GM12892 (cell line): ENCODE data around the gene FILIP1L.

ENCODE experiments used
- DNase-seq: peaks from one replicate; pipeline ENCODE4 v3.0.0; 2011; ENCODE audit not compliant: insufficient read length
- FAIRE-seq: peaks from 2 replicates; lab custom pipeline; 2011; peaks lifted over from hg19 to GRCh38; lab: Jason Lieb, UNC
- POLR2A ChIP-seq: IDR thresholded peaks from 2 replicates; pipeline ENCODE4 v1.6.1; 2011; ENCODE audit warnings: low read depth, low read length, control low read depth
- POLR2AphosphoS5 ChIP-seq: IDR thresholded peaks from 2 replicates; pipeline ENCODE4 v1.6.1; 2011; ENCODE audit warnings: low read depth, low read length, control low read depth
- TAF1 ChIP-seq: IDR thresholded peaks from 2 replicates; pipeline ENCODE4 v1.6.1; 2011; ENCODE audit warnings: low read depth, mild to moderate bottlenecking, control low read depth, low read length, borderline replicate concordance

The FILIP1L gene

GRCh38 chr3:100093831-100094230 is 20.5 kb downstream of the FILIP1L start:
- no peak for DNase-seq
- no peak for FAIRE-seq
- TF ChIP-seq TAF1 (no peak), POLR2AphosphoS5 (no peak), POLR2A (no peak)

- TF ChIP-seq POLR2AphosphoS5 (no peak), POLR2A (no peak), TAF1 (no peak)
- DNase-seq (no peak), FAIRE-seq (no peak)
Measured at GRCh38 chr3:100090669-100091005, 23.7 kb downstream of the FILIP1L start.

- DNase-seq (no peak), FAIRE-seq (peak; percentile 82)
- TF ChIP-seq TAF1 (no peak), POLR2A (no peak), POLR2AphosphoS5 (no peak)
Measured at GRCh38 chr3:100089812-100090668, 24.3 kb downstream of the FILIP1L start.

GRCh38 chr3:100088735-100089368 is 25.4 kb downstream of the FILIP1L start:
- DNase-seq: no peak
- FAIRE-seq: no peak
- no peak for TF ChIP-seq POLR2A
- TF ChIP-seq POLR2AphosphoS5: no peak
- TF ChIP-seq TAF1: no peak

- no peak for DNase-seq
- TF ChIP-seq TAF1 (no peak), POLR2AphosphoS5 (no peak), POLR2A (no peak)
- FAIRE-seq: peak; percentile 90
Measured at GRCh38 chr3:100087198-100087597, 27.1 kb downstream of the FILIP1L start.

GRCh38 chr3:100086401-100086800 is 27.9 kb downstream of the FILIP1L start:
- no peak for TF ChIP-seq POLR2A
- no peak for TF ChIP-seq POLR2AphosphoS5
- no peak for TF ChIP-seq TAF1
- DNase-seq (no peak), FAIRE-seq (no peak)

- no peak for DNase-seq
- TF ChIP-seq POLR2AphosphoS5: no peak
- no peak for TF ChIP-seq POLR2A
- TF ChIP-seq TAF1: no peak
- FAIRE-seq: no peak
Measured at GRCh38 chr3:100084100-100084806, 30.0 kb downstream of the FILIP1L start.

GRCh38 chr3:100083209-100083608 is 31.1 kb downstream of the FILIP1L start:
- FAIRE-seq: no peak
- DNase-seq: no peak
- TF ChIP-seq POLR2A (no peak), TAF1 (no peak), POLR2AphosphoS5 (no peak)

- TF ChIP-seq TAF1: no peak
- TF ChIP-seq POLR2AphosphoS5: no peak
- TF ChIP-seq POLR2A: no peak
- FAIRE-seq (no peak), DNase-seq (no peak)
Measured at GRCh38 chr3:100082714-100083113, 31.6 kb downstream of the FILIP1L start.

GRCh38 chr3:100081986-100082692 is 32.2 kb downstream of the FILIP1L start:
- FAIRE-seq: no peak
- TF ChIP-seq POLR2AphosphoS5 (no peak), TAF1 (no peak), POLR2A (no peak)
- no peak for DNase-seq

GRCh38 chr3:100081311-100081710 is 33.0 kb downstream of the FILIP1L start:
- no peak for DNase-seq
- no peak for TF ChIP-seq POLR2A
- TF ChIP-seq TAF1: no peak
- no peak for TF ChIP-seq POLR2AphosphoS5
- no peak for FAIRE-seq
